ENCODE data around the gene LMAN2L.

Gene LMAN2L, protein sequence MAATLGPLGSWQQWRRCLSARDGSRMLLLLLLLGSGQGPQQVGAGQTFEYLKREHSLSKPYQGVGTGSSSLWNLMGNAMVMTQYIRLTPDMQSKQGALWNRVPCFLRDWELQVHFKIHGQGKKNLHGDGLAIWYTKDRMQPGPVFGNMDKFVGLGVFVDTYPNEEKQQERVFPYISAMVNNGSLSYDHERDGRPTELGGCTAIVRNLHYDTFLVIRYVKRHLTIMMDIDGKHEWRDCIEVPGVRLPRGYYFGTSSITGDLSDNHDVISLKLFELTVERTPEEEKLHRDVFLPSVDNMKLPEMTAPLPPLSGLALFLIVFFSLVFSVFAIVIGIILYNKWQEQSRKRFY

DNA sequence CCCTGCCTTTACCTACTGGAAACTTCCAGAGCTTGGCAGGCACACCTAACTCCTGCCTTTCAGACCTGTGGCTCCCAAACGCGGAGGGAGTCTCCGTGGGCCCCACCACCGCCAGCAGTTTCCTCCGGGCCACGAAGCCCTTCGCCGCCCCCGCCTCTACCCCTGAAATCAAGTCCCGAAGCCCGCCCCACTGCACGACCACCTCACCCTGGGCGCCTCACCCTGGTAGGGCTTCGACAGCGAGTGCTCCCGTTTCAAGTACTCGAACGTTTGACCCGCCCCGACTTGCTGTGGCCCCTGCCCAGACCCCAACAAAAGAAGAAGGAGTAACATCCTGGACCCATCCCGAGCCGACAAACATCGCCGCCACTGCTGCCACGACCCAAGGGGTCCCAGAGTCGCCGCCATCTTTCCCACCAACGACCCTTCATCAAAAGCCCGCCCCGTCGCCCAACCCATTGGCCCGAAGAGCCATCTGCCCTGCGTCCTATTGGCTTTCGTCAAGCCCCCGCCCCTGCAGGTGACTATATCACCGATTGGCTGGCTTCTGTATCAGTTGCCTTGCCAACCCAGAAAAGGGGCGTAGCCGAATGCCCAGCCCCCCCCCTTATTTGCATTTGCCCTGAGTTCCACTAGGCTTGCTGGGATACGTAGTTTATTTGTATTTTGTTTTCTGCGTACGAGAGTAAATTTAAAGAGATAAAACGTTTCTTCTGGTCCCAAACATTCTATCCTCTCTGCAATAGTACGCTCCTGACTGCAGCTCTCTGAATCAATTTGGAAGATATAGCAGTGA lies at the start of gene LMAN2L:
Gene LMAN2L, minus strand, starts transcription at position 432 of the 796 bp plus-strand sequence. Its CDS starts 24 bp downstream, at position 408.
- peak; percentile 93 for DNase-seq

DNA sequence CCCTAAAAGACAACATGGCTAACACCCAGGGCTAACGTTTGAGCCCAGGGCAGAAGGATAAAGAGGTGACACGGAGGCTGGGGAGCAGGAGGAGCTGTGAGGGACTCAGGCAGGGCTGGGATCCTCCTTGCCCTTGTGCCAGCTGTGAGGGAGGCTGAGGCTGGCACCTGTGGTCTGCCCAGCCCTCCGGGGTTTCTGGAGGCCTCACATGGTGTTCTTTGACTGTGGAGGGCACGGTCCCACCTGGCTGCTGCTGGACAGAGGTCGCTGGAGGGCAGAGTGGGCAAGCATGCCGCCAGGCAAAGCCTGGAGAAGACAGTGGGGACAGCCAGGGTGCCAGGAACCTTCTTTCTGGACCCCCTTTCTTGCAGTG lies 49.4 kb upstream of the LMAN2L start:
- DNase-seq: no peak

DNA sequence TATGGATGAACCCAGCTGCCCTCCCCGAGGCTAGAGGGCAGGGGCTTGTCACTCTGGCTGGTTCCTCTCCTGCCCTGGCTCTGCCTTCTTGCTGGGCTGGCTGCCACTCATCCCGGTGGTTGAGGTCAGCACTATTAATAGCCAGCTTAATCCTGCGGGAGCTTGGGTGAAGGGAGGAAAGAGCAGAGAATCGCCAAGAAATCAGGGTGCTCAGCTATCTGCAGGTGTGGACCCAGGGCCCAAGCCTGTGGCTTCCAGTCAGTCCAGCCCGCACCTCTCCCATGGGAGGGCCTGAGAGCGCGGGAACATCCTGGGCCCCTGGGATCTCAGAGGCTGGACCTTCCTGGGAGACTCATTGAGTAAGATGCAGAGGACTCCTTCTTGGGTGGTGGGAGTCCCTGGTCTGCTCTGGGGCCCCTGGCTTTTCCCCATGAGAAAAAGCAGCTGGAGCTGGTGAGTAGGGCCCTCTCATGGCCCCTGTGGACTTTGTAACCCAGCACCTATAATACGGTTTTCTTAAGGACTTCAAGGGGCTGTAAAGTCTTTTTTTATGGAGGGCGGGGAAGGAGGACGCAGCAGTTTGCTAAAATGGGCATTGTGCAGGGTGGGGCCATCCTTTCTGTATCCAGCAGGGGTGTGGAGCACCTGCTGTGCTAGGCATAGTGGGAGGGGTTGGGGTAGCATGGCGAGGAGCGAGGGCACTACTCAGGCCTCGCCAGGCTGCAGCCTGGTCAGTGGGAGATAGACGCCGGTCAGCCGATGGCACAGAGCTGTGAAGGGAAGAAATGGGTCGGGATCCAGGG lies 48.8 kb upstream of the LMAN2L start:
- DNase-seq: no peak

DNA sequence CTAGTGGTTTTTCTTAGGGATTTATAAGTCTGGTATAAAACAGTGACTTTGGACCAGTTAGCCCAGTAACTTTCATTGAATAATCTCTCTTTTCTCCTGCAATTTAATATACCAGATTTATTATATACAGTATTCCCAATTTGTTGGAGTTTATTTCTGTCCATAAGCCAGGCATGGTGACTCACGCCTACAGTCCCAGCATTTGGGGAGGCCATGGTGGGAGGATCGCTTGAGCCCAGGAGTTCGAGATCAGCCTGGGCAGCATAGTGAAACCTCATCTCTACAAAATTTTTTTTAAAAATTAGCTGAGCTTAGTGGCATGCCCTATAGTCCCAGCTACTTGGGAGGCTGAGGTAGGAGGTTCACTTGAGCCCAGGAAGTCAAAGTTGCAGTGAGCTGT lies 47.5 kb upstream of the LMAN2L start:
- DNase-seq: no peak

DNA sequence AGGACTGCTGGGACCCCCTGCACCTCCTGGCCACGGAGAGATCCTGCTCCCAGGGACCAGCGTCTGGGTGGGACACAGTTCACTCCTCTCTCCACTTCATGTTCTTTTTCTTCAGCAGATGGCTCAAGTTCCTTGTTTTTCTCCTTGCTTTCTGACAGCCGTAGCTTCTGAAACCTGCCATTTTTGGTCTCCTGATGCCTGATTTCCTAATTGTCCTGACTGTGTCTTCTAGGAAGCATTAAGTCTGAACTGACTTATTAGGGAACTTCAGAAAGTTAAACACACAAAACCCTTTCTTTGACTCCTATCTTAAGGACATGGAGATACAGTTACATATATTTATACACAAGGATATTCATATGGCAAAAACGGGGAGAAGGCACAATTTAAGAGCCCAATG lies 43.5 kb upstream of the LMAN2L start:
- no peak for DNase-seq

DNA sequence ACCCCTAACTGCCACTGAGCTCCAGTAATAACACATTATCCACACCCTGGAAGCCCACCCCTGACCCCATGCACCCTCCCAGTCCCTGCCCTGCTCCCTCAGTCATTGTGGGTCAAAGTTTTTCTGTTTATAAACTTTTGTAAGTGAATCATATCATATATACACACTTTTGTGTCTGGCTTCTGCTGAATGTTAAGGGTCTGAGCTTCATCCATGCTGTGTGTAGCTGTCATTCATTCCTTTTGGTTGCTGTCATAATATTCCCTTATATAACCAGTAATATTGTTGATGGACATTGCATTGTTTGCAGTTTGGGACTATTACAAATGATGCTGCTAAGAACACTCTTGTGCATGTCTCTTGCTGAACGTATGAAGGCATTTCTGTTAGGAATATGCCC lies 35.3 kb upstream of the LMAN2L start:
- no peak for DNase-seq

DNA sequence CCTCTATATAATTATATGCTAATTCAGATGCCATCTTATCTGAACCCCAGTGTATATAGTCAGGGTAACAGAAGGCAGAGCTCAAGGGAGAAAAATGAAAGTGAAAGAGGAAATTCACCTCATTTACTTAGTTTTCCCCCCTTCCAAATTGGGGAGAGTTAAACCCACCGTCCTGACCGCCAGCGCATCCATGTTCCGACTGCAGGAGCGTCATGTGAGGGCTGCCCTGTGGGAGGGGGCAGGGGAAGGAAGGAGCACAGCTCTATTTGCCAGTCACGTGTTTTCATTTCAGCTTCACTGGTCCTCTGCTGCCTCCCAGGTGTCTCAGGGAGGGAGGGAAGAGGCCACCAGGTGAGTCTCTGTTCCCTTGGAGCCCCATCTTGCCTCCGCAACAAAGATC lies 34.1 kb upstream of the LMAN2L start:
- peak; percentile 88 for DNase-seq

DNA sequence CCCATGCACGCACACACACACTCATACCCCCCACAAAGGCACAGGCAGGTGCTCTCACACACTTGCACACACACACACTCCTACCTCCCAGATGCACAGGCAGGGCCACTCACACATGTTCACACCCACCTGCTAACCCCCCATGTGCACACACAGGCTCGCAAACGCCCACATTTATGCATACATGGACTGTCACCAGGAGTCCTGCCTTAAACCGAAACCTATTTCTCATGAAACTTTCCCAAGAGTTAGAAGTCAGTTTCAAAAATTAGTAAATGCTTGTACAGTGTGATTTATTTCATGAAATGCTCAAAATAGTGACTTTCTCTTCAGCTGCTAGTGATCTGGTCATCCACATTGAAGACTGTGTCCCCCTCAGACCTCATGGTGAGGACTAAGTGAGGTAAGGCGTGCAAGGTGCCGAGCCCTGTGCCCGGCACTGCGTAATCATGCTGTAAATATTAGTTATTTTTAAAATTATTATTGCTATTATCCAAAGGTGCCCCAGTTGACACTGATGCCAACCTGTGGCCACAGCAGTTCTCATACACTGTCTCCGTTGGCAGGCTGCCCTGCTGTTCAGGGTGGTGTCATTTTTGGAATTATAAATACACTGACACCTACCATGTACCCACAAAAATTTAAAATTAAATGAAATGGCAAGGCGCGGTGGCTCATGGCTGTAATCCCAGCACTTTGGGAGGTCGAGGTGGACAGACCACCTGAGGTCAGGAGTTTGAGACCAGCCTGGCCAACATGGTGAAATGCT lies 33.2 kb upstream of the LMAN2L start:
- DNase-seq: no peak

DNA sequence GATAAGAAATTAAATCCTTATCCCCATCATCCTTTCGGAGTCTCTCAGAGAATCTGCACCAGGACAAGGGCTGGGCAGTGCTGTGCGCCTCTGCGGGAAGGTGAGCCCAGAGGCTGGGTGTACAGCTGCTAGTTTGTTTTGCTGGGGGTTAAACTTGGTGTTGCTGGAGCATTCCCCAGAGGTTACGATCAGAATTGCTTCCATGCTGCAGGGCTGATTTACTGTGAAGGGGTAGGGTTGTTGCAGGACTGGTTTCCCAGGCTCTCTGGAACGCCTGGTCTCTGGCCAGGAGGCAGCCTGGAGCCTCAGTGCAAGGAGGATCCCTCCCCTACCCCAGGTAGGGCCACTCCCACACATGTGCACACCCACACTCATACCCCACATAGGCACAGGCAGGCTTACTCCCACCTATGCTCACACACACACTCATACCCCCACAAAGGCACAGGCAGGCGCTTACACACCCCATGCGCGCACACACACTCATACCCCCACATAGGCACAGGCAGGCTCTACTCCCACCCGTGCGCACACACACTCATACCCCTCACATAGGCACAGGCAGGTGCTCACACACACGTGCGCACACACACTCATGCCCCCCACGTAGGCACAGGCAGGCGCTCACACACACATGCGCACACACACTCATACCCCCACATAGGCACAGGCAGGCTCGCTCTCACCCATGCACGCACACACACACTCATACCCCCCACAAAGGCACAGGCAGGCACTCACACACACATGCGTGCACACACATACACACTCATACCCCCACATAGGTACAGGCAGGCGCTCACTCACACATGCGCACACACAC lies 32.1 kb upstream of the LMAN2L start:
- peak; percentile 67 for DNase-seq

DNA sequence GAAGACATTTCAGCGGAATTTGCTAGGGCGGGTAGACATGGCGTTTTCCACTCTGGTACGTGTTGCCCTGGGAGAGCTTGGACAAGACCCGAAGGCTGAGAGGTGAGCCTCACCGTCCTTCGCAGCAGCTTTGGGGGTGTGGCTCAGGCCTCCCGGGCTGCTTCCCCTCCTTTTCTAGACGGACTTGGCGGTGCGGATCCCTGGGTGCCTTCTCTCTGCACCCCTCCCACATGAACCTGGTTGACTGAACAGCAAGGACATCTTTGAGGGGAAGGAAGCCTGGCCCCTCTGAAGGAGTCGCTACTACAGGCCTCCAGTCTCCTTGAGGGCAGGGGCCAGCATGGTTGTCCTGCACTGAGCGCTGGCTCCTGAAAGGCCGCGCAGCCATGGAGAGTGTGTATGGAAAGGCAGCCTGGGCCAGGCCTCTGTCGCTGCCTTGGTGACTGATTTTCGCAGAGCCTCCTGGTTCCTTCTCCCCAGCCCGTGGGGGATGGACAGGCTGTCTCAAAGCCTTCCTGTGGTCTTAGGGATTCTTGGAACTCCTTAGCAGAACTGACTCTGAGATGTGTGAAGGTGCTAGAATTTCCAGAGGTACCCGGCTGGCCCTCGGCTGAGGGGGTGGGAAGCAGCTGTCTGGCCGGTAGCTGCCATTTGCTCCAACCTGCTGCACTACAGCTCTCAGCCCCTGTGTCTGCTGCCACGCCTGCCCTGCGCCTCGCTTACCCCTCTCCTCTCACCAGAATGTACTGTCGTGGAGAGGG lies 30.8 kb upstream of the LMAN2L start:
- DNase-seq: no peak

DNA sequence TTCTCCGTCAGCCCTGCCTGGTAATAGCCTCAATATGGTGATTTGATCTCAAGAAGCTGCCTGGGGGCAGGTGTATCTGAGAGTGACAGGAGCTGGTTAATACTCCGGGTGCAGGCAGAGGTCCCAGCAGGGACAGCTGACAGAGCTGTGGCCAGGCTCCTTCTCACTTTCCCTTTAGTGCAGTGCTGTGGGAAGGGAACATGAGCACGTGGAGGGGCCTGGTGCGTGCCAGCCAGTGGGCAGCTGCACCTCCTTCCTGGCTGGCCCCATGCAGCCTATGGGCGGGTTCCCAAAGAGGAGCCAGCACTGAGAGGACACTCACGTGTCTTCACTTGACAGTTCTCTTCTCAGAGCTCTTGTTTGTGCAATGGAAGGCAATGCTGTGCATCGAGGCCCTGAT lies 29.9 kb upstream of the LMAN2L start:
- no peak for DNase-seq

DNA sequence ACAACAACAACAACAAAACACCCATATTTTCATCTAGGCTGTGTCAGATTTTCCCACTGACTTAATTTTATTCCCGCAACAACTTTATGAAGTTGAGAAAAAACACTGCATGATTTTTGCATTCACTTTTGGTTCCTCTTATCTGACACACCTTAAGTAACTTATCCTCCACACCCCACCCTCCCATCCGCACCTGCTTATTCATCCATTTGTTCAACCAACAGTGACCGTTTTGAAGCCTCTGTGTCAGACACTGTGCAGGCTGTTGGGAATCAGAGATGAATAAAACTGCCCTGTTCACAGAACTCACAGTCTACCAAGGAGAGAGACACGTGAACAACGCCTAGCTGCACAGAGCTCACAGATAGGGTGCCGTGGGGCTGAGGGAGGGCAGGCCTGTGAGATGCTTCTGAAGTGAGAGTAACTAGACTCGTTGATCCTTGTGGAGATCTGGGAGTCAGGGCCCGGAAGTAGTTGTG lies 28.3 kb upstream of the LMAN2L start:
- DNase-seq: no peak

DNA sequence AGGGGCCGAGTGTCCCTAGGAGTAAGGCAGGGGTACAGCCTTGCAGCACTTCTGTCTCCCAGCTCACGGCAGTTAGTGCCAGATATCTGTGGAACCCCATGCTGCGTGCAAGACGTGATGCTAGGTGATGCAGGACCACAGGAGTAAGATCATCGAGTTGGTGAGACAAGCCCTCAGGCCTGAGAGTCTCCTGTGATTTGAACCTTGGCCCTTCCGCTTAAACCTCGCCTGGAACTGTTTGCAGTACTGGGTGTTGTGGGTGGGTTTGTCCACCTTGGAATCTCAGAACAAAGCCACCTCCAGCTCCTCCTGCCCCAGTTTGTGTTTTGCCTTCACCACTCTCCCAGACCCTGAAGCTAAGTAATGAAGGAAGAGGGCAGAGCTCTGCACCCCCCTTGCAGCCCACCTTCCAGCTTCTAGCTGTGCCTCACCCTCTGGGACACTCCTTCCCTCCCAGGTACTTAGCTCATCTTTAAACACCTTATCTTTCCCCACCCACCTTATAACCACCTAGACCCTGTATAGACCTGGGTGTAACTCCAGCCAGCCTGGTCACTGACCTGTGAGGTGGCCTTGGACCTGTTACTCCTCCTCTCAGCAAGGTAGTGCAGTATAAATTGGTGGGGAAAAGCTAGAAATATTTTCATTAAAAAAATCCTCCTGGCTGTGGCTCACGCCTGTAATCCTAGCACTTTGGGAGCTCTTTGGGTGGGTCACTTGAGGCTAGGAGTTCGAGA lies 27.4 kb upstream of the LMAN2L start:
- DNase-seq: no peak

DNA sequence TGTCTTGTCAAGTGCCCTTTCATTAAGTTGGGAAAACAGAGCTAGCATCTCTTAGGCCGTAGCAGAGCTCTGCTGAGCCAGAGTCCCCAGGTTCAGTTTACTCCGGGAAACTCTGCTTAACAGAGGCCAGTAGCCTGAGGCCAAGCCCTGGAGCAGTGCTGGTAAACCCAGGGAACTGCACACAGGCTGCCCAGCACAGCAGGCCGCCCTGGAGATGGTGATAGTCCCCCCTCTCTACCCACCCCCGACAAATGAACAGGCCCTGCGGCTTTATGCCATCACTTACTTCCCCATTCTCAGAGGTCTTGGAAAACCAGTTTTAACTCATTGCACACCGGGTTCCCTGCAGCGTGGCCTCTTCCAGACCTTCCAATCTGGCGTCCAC lies 24.4 kb upstream of the LMAN2L start:
- peak; percentile 56 for DNase-seq

DNA sequence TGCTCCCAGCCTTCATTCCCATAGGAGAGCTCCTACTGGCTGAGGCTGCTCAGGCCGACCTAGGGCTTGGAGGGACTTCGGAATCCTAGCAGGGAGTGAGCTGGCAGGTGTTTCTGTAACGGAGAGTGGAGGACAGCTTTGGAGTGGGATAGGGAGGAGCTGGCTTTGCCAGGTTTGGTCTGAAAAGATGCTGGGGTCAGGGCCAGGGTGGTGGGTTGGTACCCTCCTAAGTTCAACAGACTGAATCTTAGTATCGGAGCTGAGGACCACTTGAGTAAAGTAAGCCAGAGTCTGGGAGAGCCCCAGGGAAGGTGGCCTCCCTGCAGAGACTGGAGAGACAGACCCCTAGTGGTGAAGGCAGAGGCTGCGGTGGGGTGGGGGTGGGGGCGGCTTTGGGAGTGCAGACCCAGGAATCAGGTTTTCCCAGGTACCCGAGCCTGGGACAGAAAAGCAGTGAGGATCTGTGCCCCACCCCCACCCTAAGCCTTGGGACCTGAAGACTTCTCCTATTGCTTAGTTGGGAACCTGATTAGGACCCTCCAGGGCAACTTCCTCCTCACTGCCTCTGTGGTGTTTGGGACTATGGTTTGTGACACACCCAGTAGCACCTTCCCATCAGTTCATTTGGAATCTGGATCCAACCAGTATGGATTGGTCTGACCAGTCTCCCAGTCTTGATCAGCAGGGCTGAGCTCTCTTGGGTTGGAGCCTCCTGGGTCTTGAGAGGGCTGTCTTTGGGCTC lies 23.8 kb upstream of the LMAN2L start:
- DNase-seq: peak; percentile 87

DNA sequence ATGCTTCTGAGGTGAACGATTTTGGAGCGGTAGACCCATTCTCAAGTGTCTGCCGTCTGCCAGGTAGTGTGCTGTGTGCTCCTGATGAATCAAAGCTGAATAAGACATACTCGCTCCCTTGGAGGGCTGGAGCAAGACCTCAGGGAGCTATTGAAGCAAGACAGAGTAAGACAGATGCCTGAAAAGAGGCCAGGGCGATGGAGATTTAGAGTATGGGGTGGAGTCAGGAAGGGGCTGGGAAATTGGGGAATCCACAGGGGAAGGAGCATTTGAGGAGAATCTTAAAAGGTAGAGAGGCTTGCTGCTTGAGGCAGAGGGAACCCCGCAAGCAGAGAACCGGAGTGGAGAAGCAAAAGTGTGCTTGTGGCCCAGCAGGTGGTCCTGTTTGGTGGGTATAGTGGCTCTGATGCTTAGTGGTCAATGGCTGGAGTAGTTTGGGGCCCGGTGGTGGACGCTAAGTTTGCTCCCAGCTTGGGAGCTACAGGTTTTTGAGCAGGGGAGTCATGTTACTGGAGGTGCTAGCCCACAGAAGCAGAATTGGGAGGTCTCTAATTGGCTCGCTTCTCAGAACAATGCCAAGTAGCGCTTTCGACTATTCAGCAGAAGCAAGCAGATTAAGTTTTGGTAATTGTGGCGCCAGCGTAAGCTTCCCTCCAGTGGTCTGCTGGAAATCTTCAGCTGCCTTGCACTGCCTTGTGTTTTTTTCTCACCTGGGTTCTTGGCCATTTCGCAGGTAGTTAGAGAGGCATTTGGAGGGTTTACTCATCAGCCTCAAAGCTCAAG lies 22.9 kb upstream of the LMAN2L start:
- peak; percentile 93 for DNase-seq

DNA sequence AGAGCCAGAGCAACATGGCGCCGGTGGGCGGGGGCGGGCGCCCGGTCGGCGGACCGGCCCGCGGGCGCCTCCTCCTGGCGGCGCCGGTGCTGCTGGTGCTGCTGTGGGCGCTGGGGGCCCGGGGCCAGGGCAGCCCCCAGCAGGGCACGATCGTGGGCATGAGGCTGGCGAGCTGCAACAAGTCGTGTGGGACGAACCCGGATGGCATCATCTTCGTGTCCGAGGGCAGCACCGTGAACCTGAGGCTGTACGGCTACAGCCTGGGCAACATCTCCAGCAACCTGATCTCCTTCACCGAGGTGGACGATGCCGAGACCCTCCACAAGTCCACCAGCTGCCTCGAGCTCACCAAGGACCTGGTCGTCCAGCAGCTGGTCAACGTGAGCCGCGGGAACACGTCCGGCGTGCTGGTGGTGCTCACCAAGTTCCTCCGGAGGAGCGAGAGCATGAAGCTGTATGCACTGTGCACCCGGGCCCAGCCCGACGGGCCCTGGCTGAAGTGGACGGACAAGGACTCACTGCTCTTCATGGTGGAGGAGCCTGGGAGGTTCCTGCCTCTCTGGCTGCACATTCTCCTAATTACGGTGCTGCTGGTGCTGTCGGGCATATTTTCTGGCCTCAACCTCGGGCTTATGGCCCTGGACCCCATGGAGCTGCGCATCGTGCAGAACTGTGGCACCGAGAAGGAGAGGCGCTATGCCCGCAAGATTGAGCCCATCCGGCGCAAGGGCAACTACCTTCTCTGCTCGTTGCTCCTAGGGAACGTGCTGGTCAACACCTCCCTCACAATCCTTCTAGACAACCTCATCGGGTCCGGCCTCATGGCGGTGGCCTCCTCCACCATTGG lies 21.3 kb upstream of the LMAN2L start:
- DNase-seq: no peak

Data from DMS79 treated with DMSO at 0.1 percent for 48 hours (cell line).